ENCODE results near the gene DDA1.
A peak's percentile ranks its signal among the peaks of the same experiment; 100 is the strongest.

DDA1 gene

DNA sequence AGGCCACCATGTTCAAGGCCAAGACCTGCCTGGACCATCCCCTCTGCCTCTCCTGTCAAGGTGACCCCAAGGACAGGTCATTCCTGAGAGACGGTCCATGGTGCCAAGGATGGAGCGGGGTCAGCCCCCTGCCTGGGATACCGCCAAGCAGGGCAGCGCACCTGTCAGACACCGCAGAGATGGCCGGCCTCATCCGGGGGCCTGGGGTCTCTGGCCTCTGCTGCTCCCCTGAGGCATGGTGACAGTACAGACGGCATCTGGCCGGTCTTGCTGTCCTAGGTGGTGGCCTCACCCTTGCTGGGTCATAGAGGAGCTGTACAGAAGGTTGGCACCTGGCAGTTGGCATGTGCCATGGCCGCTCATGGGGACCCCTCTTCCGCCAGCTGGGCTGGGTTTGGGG lies 11.1 kb downstream of the DDA1 start:
- H3K4me1 Mint-ChIP-seq: no peaks in the 10 kb centered on the region
- H3K9me3 Mint-ChIP-seq: no peaks in the 10 kb centered on the region
- no peak overlapping the region for H3K4me3 Mint-ChIP-seq
- H3K27me3 Mint-ChIP-seq: no peaks in the 10 kb centered on the region
- H3K36me3 Mint-ChIP-seq: peaks cover 2% of the 10 kb centered on the region
- no peak overlapping the region for H3K27ac Mint-ChIP-seq

GRCh38 chr19:17321655-17322489 lies 12.5 kb downstream of the DDA1 start:
- Mint-ChIP-seq H3K4me3 (no peak overlapping the region), H3K27ac (no peak overlapping the region), H3K27me3 (no peaks in the 10 kb centered on the region), H3K36me3 (no peaks in the 10 kb centered on the region), H3K4me1 (no peaks in the 10 kb centered on the region), H3K9me3 (no peaks in the 10 kb centered on the region)

DNA sequence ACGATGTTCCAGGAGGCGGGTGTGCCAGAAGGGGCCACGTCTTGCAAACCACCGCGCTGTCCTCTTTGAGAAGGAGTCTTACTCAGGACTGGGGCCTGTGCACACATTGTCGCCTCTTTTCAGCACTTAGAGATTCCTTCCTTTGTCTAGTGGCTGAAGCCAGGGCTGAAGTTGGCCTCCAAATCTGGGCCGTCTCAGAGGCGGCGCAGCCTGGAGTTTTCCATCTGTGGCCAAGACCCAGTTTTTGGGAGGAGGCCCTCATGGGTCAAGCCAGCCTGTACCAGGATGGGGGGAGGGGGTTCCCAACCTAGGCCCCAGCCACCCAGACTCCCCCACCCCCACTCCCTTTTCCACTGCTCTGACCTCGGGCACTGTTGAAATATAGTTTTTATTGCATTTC lies 13.5 kb downstream of the DDA1 start:
- no peaks in the 10 kb centered on the region for H3K9me3 Mint-ChIP-seq
- H3K36me3 Mint-ChIP-seq: no peaks in the 10 kb centered on the region
- no peak overlapping the region for H3K27ac Mint-ChIP-seq
- H3K27me3 Mint-ChIP-seq: no peaks in the 10 kb centered on the region
- H3K4me3 Mint-ChIP-seq: no peak overlapping the region
- no peaks in the 10 kb centered on the region for H3K4me1 Mint-ChIP-seq

DNA sequence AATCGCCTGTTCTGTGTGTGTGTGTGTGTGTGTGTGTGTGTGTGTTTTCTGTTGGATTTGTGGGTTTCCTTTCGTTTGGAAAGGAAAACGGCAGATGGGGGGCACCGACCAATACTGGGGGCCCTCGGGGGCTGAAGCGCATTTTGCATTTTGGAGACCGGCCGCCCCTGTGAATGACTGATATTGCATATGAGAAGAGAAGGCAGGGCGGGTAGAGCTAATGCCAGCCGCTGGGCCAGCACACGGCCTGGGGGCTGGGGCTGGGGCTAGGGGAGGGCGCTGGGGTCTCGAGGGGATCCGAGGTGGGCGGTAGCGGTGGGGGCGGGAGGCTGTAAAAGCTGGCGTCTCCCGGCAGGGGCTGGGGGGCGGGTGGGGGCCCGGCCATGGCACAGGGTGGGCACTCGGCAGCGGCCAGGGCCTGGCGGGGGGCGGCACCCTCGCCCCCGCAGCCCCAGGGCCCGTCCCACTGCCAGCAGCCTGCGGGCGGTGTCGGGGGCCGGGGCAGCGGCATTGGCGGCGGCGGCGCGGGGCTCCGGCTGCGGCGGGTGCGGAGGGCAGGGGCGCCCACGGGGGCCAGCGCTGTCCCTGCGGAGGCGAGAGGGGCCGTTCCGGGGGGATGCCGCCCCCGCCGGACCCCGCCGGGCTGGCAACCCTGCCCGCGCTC lies 14.1 kb downstream of the DDA1 start:
- Mint-ChIP-seq H3K4me3 (no peak overlapping the region), H3K27ac (no peak overlapping the region), H3K36me3 (no peaks in the 10 kb centered on the region), H3K9me3 (no peaks in the 10 kb centered on the region), H3K4me1 (no peaks in the 10 kb centered on the region), H3K27me3 (no peaks in the 10 kb centered on the region)

DNA sequence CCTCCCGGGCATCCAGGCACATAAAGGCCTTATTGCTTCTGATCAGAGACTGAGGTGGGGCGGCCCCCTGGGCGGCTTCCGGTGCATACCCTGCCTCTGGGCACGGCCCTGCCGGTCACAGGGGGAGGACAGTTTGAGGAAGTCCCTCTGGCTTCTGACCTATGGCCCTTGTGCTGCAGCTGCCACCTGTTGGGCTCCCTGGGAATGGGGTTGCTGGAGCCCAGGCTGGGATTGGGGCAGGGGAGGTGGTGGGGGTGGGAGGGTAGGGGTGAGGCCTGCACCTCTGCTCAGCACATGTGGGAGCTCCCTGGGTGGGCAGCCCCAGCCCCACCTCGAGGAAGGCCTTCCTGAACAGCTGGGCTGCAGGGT lies 14.6 kb downstream of the DDA1 start:
- Mint-ChIP-seq H3K27ac (no peak overlapping the region), H3K4me1 (no peaks in the 10 kb centered on the region), H3K4me3 (no peak overlapping the region), H3K27me3 (no peaks in the 10 kb centered on the region), H3K36me3 (no peaks in the 10 kb centered on the region), H3K9me3 (no peaks in the 10 kb centered on the region)

DNA sequence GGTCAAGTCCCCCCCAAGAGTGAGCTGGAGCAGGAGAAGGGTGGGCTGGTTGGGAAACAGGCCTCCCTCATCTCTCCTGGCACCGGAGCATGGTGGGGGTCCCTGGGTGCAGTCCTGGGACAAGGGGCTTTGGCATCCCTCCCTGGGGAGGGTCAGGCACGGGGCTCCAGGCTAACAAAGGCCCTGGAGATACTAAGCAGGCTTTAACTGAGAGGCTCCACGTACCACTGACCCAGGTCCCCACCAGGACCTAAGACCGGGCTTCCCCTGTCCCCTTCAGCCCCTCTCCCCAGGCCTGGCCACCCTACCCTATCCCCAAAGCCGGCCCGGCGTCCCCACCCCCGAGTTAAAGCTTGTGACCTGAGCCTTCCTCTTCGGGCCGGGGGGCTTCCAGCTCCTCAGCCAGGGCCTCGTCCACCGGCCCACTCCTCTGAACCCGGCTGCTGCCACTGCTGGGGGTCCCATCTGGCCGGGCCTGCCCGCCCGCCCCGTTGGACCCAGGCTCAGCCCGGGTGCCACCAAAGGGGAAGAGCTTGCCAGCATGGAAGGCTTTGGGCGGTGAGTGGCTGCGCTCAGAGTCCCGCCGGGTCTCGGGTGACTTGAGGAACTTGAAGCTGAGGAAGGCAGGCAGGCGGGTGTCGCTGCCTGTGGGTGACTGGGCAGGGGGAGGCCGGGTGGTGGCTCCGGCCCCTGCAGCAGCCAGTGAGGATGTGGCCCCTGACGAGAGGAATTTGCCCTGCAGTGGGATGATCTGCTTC lies 15.2 kb downstream of the DDA1 start:
- H3K27ac Mint-ChIP-seq: no peak overlapping the region
- H3K36me3 Mint-ChIP-seq: no peaks in the 10 kb centered on the region
- H3K9me3 Mint-ChIP-seq: no peaks in the 10 kb centered on the region
- no peak overlapping the region for H3K4me3 Mint-ChIP-seq
- H3K27me3 Mint-ChIP-seq: no peaks in the 10 kb centered on the region
- no peaks in the 10 kb centered on the region for H3K4me1 Mint-ChIP-seq

DNA sequence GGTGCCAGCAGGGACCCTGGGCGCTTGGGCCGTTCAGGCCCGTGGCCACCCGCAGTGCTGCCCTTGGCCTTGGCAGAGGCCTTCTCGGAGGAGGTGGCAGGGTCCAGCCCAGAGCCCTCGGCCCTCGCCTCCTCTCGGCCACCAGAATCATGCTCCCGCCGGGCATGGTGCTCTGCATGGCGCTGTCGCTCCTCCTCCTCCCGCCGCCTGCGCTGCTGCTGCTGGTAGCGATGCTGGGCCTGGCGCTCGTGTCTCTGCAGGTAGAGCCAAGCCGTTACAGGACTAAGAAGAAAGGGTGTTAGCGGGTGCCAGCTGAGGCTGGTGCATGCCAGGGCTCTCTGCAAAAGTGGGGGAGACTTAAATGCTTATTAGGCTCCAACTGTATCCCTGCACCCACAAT lies 15.8 kb downstream of the DDA1 start:
- Mint-ChIP-seq H3K36me3 (no peaks in the 10 kb centered on the region), H3K4me1 (no peaks in the 10 kb centered on the region), H3K9me3 (no peaks in the 10 kb centered on the region), H3K4me3 (no peak overlapping the region), H3K27me3 (no peaks in the 10 kb centered on the region), H3K27ac (no peak overlapping the region)

DNA sequence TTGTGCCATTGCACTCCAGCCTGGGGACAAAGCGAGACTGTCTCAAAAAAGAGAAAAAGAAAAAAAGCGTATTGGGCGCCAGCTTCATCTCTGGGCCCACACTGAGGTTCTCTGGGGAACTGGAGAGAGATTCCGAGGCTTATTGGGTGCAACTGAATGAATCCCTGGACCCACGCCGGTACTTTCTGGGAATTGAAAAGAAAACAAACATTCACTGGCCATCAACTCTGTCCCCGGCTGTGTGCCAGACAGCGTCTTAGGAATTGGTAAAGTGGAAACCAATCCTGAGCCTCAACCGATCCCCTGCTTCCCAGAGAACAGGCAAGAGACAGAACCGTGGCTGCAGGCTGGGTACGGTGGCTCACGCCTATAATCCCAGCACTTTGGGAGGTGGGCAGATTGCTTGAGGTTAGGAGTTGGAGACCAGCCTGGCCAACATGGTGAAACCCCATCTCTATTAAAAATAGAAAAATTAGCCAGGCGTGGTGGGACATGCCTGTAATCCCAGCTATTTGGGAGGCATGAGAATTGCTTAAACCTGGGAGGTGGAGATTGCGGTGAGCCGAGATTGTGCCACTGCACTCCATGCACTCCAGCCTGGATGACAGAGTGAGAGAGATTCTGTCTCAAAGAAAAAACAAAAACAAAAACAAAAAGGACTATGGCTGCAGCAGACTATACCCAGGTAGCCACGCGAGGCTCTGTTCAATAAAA lies 16.7 kb downstream of the DDA1 start:
- no peaks in the 10 kb centered on the region for H3K36me3 Mint-ChIP-seq

GRCh38 chr19:17326595-17326966 lies 17.2 kb downstream of the DDA1 start:
- Mint-ChIP-seq H3K27ac (no peak overlapping the region), H3K27me3 (no peaks in the 10 kb centered on the region), H3K36me3 (no peaks in the 10 kb centered on the region), H3K9me3 (no peaks in the 10 kb centered on the region), H3K4me1 (peaks cover 5% of the 10 kb centered on the region), H3K4me3 (peak overlapping the region; percentile 26)

More for the DNA sequence above, 16.7 kb downstream of the DDA1 start:
- Mint-ChIP-seq H3K27ac (no peak overlapping the region), H3K27me3 (no peaks in the 10 kb centered on the region), H3K4me3 (no peak overlapping the region), H3K4me1 (peaks cover 5% of the 10 kb centered on the region), H3K9me3 (no peaks in the 10 kb centered on the region)

- Mint-ChIP-seq H3K9me3 (no peaks in the 10 kb centered on the region), H3K36me3 (no peaks in the 10 kb centered on the region), H3K27me3 (no peaks in the 10 kb centered on the region), H3K4me1 (peaks cover 5% of the 10 kb centered on the region), H3K27ac (no peak overlapping the region), H3K4me3 (peak overlapping the region; percentile 26)
Measured at GRCh38 chr19:17327068-17327653, 17.8 kb downstream of the DDA1 start.

DNA sequence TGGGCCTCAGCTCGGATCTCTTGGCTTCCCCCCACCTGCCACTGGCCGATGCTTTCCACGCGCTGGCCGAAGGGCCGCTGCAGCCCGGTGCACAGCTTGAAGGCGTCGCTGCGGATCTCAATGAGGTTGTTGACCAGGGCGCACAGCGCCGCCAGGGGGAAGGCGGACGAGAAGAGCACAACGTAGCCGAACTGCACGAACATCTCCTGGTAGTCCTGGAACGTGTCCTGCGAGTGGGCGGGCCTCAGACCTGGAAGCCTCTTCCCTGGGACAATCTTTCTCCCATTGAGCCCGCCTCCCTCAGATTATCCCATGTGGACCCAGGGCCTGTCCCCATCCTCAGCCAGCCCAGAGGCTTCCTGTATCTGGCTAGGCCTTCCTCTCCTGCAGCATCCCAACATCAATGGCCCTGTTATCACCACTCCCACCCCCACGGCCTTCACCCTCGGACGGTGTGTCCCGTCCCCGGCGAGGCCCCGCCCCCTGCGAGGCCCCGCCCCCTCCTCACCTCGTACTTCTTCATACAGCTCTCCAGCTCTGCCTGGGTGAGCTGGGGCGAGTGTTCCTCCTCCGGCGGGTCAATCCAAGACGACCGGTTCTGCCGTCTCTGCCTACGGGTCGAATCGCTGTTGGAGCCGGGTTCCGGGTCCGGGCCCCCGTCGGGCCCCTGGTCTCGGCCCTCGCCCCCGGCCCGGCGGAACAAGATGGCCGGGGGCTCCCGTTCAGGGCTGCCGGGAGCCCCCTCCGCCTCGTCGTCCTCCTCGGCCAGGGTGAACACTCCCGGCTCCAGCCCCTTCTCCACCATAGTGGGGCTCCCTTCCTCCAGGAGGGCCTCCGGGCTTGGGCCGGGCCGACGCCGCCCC lies 18.5 kb downstream of the DDA1 start:
- Mint-ChIP-seq H3K4me3 (peak overlapping the region; percentile 72), H3K4me1 (peaks cover 9% of the 10 kb centered on the region), H3K27me3 (no peaks in the 10 kb centered on the region), H3K9me3 (no peaks in the 10 kb centered on the region), H3K36me3 (no peaks in the 10 kb centered on the region), H3K27ac (peak overlapping the region; percentile 80)

DNA sequence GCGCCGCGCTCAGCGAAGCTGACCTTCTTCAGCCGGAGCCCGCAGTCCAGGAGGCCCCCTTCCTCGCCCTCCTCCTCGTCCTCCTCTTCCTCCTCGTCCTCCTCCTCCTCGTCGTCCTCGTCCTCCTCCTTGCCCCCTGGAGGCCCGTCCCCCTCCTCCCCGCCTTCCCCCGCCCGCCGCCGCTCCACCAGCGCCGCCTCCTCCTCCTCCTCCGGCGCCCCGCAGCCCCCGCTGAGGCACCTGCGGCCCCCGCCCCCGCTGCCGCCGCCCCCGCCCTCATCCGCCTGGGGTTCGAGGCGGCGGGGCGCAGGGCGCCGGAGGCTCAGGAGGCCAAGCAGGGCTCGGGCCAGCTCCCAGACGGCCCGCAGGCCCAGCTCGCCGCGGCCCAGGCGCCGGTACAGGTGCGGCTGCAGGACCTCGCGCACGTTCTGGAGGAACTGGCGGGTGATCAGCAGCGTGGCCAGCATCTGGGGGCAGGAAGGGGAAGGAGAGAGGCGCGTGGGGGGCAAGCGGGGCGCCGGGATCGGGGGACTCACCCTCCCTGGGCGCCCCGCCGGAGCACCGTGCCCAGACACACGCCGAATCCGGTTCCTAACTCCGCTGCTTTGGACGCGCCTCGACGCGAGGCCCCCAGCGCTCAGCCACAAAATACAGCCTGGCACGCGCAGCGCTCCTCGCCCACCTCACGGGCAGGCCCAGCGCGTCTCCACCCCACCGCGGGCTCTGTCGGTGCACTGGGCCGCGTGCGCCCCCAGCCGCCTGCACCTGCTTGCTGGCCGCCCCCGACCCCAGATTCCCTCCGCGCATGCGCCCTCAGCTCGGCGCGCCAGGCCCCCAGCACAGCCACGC lies 19.4 kb downstream of the DDA1 start:
- no peaks in the 10 kb centered on the region for H3K9me3 Mint-ChIP-seq
- H3K36me3 Mint-ChIP-seq: no peaks in the 10 kb centered on the region
- H3K27me3 Mint-ChIP-seq: no peaks in the 10 kb centered on the region
- H3K27ac Mint-ChIP-seq: no peak overlapping the region
- peak overlapping the region; percentile 66 for H3K4me3 Mint-ChIP-seq
- H3K4me1 Mint-ChIP-seq: peaks cover 14% of the 10 kb centered on the region

DNA sequence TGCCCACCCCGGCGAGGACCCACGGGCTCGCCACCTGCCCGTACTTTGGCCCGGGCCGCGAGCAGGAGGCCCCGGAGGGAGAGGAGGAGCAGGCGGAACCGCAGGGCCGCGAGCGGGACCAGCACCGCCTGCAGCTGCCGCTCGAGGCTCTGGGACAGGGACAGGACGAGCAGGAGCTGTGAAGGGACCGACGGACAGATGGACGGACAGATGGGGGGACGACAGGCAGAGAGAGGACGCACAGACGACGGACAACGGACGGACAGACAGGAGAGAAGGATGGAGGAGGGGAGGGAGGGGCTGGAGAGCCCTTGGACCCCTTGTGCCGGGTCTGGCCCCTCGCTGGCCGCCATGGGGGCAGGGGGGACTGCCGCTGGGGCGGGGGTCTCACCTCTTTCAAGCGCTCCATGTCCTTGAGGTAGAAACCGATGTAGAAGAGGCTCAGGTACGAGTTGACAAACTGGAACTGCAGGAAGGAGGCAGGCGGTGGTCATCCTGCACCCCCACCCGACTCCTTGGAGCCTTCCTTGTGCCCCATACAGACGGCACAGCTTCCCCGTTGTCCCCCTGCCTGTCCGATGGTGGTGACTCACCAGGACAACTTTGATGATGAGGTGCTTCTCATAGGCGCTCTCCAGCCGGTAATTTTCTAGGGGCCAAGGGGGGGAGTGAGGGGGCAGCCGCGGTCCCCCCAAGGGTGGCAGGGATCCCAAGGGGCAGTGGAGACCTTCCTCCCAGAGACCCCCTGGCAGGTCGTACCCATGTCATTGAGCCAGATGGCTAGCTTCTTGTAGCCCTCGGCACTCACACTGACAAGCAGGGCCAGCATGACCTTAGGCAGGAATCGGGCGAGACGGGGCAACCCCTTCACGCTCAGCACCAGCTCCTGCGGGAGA lies 20.3 kb downstream of the DDA1 start:
- Mint-ChIP-seq H3K27me3 (no peaks in the 10 kb centered on the region), H3K9me3 (no peaks in the 10 kb centered on the region), H3K36me3 (no peaks in the 10 kb centered on the region), H3K4me1 (peaks cover 19% of the 10 kb centered on the region), H3K27ac (no peak overlapping the region), H3K4me3 (peak overlapping the region; percentile 49)
